Measurements from ENCODE around the gene CCDC134. TPM values are rescaled to one million over a fixed set of nuclear protein-coding genes. Genes with fewer than 3 reads are reported as not detected.

CCDC134 gene
- total RNA-seq, 6 donors from 2014 or later: 5.5 to 12.6 (median 8.8) TPM

DNA sequence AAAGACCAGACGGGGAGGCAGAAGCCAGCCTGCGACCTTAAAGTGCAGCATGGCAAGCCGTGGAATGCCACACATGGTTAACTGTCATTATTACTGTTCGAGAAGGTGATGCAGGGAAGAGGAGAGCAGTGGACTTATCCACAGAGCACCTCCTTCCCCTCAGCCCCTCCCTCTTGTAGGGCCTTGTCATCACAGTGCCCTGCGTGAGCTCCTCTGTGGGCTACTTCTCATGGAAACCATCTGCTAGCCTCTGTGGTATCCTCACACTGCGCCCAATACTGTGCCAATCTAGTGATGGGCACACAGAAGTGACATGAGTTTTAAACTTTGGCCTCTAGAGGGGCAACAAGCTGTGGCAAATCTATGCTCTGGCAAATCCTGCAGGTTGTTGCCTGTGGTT is 18.2 kb upstream of the CCDC134 start:
- WGBS, 2 donors: 77 to 90% methylated on average over 6 of the region's 6 CpGs
- H3K36me3 ChIP-seq: no peaks in the 10 kb centered on the region
- TF ChIP-seq POLR2AphosphoS5 (IDR thresholded peaks at IDR 0.05) (no peak), CTCF (IDR thresholded peaks at IDR 0.05) (no peak), POLR2A (IDR thresholded peaks at IDR 0.05) (no peak), EP300 (IDR thresholded peaks at IDR 0.05) (no peak)
- H3K4me1 ChIP-seq: peaks cover 5 to 14% (median 8%) of the 10 kb centered on the region in 4 donors
- no peak for DNase-seq
- H3K4me3 ChIP-seq: peak overlapping the region in 1 of 4 donors; percentile 27
- no peaks in the 10 kb centered on the region for H3K9me3 ChIP-seq
- no peak for ATAC-seq (ENCODE audit: low FRiP score in 2 of 2)
- H3K27me3 ChIP-seq: no peaks in the 10 kb centered on the region
- peak overlapping the region in 2 of 4 donors; percentile 30 to 65 for H3K27ac ChIP-seq

GRCh38 chr22:41782751-41783150 is 17.7 kb upstream of the CCDC134 start:
- DNase-seq: no peak
- H3K4me3 ChIP-seq: no peak overlapping the region
- no peaks in the 10 kb centered on the region for H3K27me3 ChIP-seq
- no peak for ATAC-seq (ENCODE audit: low FRiP score in 2 of 2)
- H3K36me3 ChIP-seq: no peaks in the 10 kb centered on the region
- H3K9me3 ChIP-seq: no peaks in the 10 kb centered on the region
- 77 to 87% methylated on average over 2 of the region's 2 CpGs for WGBS, 2 donors
- H3K27ac ChIP-seq: peak overlapping the region in 1 of 4 donors; percentile 30
- TF ChIP-seq POLR2A (IDR thresholded peaks at IDR 0.05): no peak
- no peak for TF ChIP-seq POLR2AphosphoS5 (IDR thresholded peaks at IDR 0.05)
- no peak for TF ChIP-seq CTCF (IDR thresholded peaks at IDR 0.05)
- no peak for TF ChIP-seq EP300 (IDR thresholded peaks at IDR 0.05)
- peaks cover 5 to 14% (median 8%) of the 10 kb centered on the region in 4 donors for H3K4me1 ChIP-seq

DNA sequence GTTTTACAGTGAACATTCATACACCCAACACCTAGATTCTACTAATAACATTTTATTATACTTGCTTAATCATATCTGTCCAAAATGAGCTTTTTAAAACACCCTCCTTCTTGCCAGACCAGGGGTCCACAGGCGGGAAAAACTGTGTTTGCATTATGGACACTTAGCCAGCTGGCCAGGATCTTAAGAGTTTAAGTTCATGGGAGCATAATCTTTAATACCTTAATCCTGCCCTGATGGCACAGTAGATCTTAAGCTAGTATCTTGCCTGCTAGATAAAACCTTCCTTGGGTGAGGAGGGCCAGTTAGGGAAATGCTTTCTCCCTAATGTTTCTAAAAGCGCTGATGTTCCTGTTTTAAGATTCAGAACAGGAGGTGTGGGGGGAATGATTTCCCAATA is 13.1 kb upstream of the CCDC134 start:
- Histone ChIP-seq H3K9me3 (no peaks in the 10 kb centered on the region), H3K36me3 (no peaks in the 10 kb centered on the region), H3K27ac (no peak overlapping the region), H3K27me3 (no peaks in the 10 kb centered on the region), H3K4me3 (no peak overlapping the region), H3K4me1 (peaks cover 0 to 3% (median 0%) of the 10 kb centered on the region in 4 donors)
- no peak for TF ChIP-seq EP300 (IDR thresholded peaks at IDR 0.05)
- no peak for TF ChIP-seq POLR2AphosphoS5 (IDR thresholded peaks at IDR 0.05)
- TF ChIP-seq CTCF (IDR thresholded peaks at IDR 0.05): no peak
- no peak for TF ChIP-seq POLR2A (IDR thresholded peaks at IDR 0.05)
- no peak for ATAC-seq (ENCODE audit: low FRiP score in 2 of 2)
- DNase-seq: no peak
- 59 to 85% methylated on average over 2 of the region's 2 CpGs for WGBS, 2 donors

GRCh38 chr22:41793871-41794270 is 6.6 kb upstream of the CCDC134 start:
- no peak overlapping the region for H3K27ac ChIP-seq
- H3K9me3 ChIP-seq: no peaks in the 10 kb centered on the region
- WGBS, 2 donors: 91 to 99% methylated on average over 3 of the region's 3 CpGs
- DNase-seq (no peak), ATAC-seq (ENCODE audit: low FRiP score in 2 of 2) (no peak)
- no peaks in the 10 kb centered on the region for H3K4me1 ChIP-seq
- no peaks in the 10 kb centered on the region for H3K36me3 ChIP-seq
- TF ChIP-seq EP300 (IDR thresholded peaks at IDR 0.05): no peak
- TF ChIP-seq POLR2AphosphoS5 (IDR thresholded peaks at IDR 0.05): no peak
- TF ChIP-seq CTCF (IDR thresholded peaks at IDR 0.05): no peak
- TF ChIP-seq POLR2A (IDR thresholded peaks at IDR 0.05): no peak
- no peaks in the 10 kb centered on the region for H3K27me3 ChIP-seq
- no peak overlapping the region for H3K4me3 ChIP-seq

DNA sequence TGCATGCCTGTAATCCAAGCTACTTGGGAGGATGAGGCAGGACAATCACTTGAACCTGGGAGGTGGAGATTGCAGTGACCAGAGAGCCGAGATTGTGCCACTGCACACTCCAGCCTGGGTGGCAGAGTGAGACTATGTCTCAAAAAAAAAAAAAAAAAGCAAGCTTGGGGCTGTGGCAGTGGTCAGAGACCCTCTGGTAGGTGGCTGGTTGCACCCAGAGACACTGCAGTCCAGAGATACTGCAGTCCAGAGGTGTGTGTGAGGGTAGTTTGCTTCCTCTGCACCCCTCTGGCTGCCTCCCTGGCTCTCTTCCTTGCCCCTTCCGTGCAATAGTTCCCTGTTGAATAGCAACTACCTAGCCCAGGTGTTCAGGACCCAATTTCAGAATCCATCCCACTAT is 1.7 kb upstream of the CCDC134 start:
- ATAC-seq (ENCODE audit: low FRiP score in 2 of 2): no peak
- Histone ChIP-seq H3K27me3 (no peaks in the 10 kb centered on the region), H3K4me3 (no peak overlapping the region), H3K4me1 (peaks cover 16 to 28% (median 20%) of the 10 kb centered on the region in 4 donors), H3K36me3 (no peaks in the 10 kb centered on the region), H3K27ac (peak overlapping the region in 1 of 4 donors; percentile 89), H3K9me3 (no peaks in the 10 kb centered on the region)
- 97 to 100% methylated on average over 2 of the region's 2 CpGs for WGBS, 2 donors
- no peak for DNase-seq
- TF ChIP-seq POLR2A (IDR thresholded peaks at IDR 0.05) (no peak), CTCF (IDR thresholded peaks at IDR 0.05) (no peak), POLR2AphosphoS5 (IDR thresholded peaks at IDR 0.05) (no peak), EP300 (IDR thresholded peaks at IDR 0.05) (no peak)
